ENCODE measurements around the gene SLC10A7. TPM values are rescaled to one million over a fixed set of nuclear protein-coding genes. Genes with fewer than 3 reads are reported as not detected.

The SLC10A7 gene
- total and polyA plus RNA-seq, 9 of the 15 experiments (the other 6 are each of a cell fraction or from before 2014, with no cell fraction given) = 6.4 to 22.8 (median 16.1) TPM

GRCh38 chr4:146257511-146257910 is 264.2 kb downstream of the SLC10A7 start:
- DNase-seq (ENCODE audit: extremely low read depth in 1 of 4, low spot score in 3 of 4) (no peak), ATAC-seq (no peak), FAIRE-seq (no peak)
- in situ Hi-C loops (cut with MboI) (no loop called here), intact Hi-C loops (cut with micrococcal nuclease) (no loop called here)
- Histone ChIP-seq H3K9me1 (ENCODE audit: control insufficient read depth, insufficient read depth, low read length) (no peaks in the 10 kb centered on the region), H3K36me3 (ENCODE audit: control insufficient read depth, insufficient read depth, low read length) (no peaks in the 10 kb centered on the region; the same call in 2 of the 3 replicates), H3K4me2 (ENCODE audit: insufficient read depth, low read length) (no peak overlapping the region), H3K27ac (ENCODE audit: extremely low read depth, low read depth, low read length) (no peak overlapping the region), H3K9ac (ENCODE audit: insufficient read depth in 1 of 2, low read depth in 2 of 2, low read length in 2 of 2) (no peak overlapping the region), H3K4me1 (replicated peaks in 1 of 2; ENCODE audit: control insufficient read depth in 2 of 2, insufficient read depth in 2 of 2, low read length in 2 of 2) (peaks cover 0 to 4% of the 10 kb centered on the region in 2 experiments; a peak in 1 of 5 replicates), H3K4me3 (no peak overlapping the region), H2AFZ (ENCODE audit: low read depth, low read length) (no peak overlapping the region), H4K20me1 (replicated peaks; ENCODE audit: control insufficient read depth, insufficient read depth, low read length) (no peaks in the 10 kb centered on the region; the same call in 1 of the 2 replicates), H3K27me3 (ENCODE audit: control insufficient read depth in 2 of 2, insufficient read depth in 2 of 2, low read length in 2 of 2) (no peaks in the 10 kb centered on the region), H3K9me3 (replicated peaks; ENCODE audit: control insufficient read depth, insufficient read depth, low read depth, low read length) (no peaks in the 10 kb centered on the region), H3K79me2 (ENCODE audit: control insufficient read depth, insufficient read depth, low read length) (no peaks in the 10 kb centered on the region)
- ChIA-PET CTCF (ENCODE audit: low intra/inter-chr PET ratio) (no interaction called here), POLR2A (no interaction called here)
- WGBS (ENCODE audit: insufficient coverage, low coverage, missing lambda C conversion rate) = 58% methylated on average over 1 of the region's 1 CpG
- TF ChIP-seq ZNF316 (IDR thresholded peaks at IDR 0.05) (peak; percentile 81), MAFG (tag; conservative IDR thresholded peaks at IDR 0.05) (peak; percentile 73), MAFK (IDR thresholded peaks at IDR 0.05; ENCODE audit: low read length) (peak; percentile 68), C11orf30 (IDR thresholded peaks at IDR 0.05; ENCODE audit: low read depth) (peak; percentile 59), TEAD4 (IDR thresholded peaks at IDR 0.05; ENCODE audit: low read length) (no peak), TEAD4 (CRISPR knock-in tag; IDR thresholded peaks at IDR 0.05; ENCODE audit: borderline replicate concordance) (no peak), MAFF (IDR thresholded peaks at IDR 0.05; ENCODE audit: low read length) (peak; percentile 80)
- no TSS peak for BruUV-seq (replicated peaks)

GRCh38 chr4:146256328-146256727 is 265.4 kb downstream of the SLC10A7 start:
- CTCF ChIA-PET (ENCODE audit: low intra/inter-chr PET ratio) = no interaction called here
- no peaks in the 10 kb centered on the region; the same call in 2 of the 3 replicates for H3K36me3 ChIP-seq (ENCODE audit: control insufficient read depth, insufficient read depth, low read length)
- BruUV-seq (replicated peaks) = no TSS peak
- no peak overlapping the region for H3K9ac ChIP-seq (ENCODE audit: insufficient read depth in 1 of 2, low read depth in 2 of 2, low read length in 2 of 2)
- no peak overlapping the region for H3K27ac ChIP-seq (ENCODE audit: extremely low read depth, low read depth, low read length)
- H3K9me1 ChIP-seq (ENCODE audit: control insufficient read depth, insufficient read depth, low read length) = no peaks in the 10 kb centered on the region
- H3K9me3 ChIP-seq (replicated peaks; ENCODE audit: control insufficient read depth, insufficient read depth, low read depth, low read length) = no peaks in the 10 kb centered on the region
- in situ Hi-C loops (cut with MboI) = no loop called here
- no peaks in the 10 kb centered on the region for H3K79me2 ChIP-seq (ENCODE audit: control insufficient read depth, insufficient read depth, low read length)
- H3K27me3 ChIP-seq (ENCODE audit: control insufficient read depth in 2 of 2, insufficient read depth in 2 of 2, low read length in 2 of 2) = no peaks in the 10 kb centered on the region
- no peak for DNase-seq (ENCODE audit: extremely low read depth in 1 of 4, low spot score in 3 of 4)
- no peak overlapping the region for H3K4me3 ChIP-seq
- intact Hi-C loops (cut with micrococcal nuclease) = no loop called here
- 38% methylated on average over 1 of the region's 1 CpG for WGBS (ENCODE audit: insufficient coverage, low coverage, missing lambda C conversion rate)
- no peak for FAIRE-seq
- H2AFZ ChIP-seq (ENCODE audit: low read depth, low read length) = no peak overlapping the region
- ATAC-seq = no peak
- no peaks in the 10 kb centered on the region; the same call in 1 of the 2 replicates for H4K20me1 ChIP-seq (replicated peaks; ENCODE audit: control insufficient read depth, insufficient read depth, low read length)
- peaks cover 0 to 4% of the 10 kb centered on the region in 2 experiments; a peak in 1 of 5 replicates for H3K4me1 ChIP-seq (replicated peaks in 1 of 2; ENCODE audit: control insufficient read depth in 2 of 2, insufficient read depth in 2 of 2, low read length in 2 of 2)
- H3K4me2 ChIP-seq (ENCODE audit: insufficient read depth, low read length) = no peak overlapping the region
- POLR2A ChIA-PET = no interaction called here
- no peak for TF ChIP-seq SAFB (IDR thresholded peaks at IDR 0.05; ENCODE audit: borderline replicate concordance, low read depth, low read length)
- TF ChIP-seq HDAC6 (IDR thresholded peaks at IDR 0.05; ENCODE audit: low read depth, low read length) = no peak
- TF ChIP-seq ZNF280B (CRISPR knock-in tag; IDR thresholded peaks at IDR 0.05) = no peak
- no peak for TF ChIP-seq PHB (CRISPR knock-in tag; IDR thresholded peaks at IDR 0.05)
- no peak for TF ChIP-seq FOS (IDR thresholded peaks at IDR 0.05; ENCODE audit: extremely low read depth, insufficient read length)
- TF ChIP-seq NCOA6 (IDR thresholded peaks at IDR 0.05) = no peak
- TF ChIP-seq ZNF511 (CRISPR knock-in tag; IDR thresholded peaks at IDR 0.05) = no peak
- no peak for TF ChIP-seq SRSF3 (IDR thresholded peaks at IDR 0.05; ENCODE audit: insufficient read depth, low read length)
- no peak for TF ChIP-seq SRF (CRISPR knock-in tag; IDR thresholded peaks at IDR 0.05)

All from K562 (cell line).